ENCODE results near the gene IFT52.

- TF ChIP-seq EZH2 (IDR thresholded peaks at IDR 0.05; ENCODE audit: borderline replicate concordance) (no peak), CTCF (IDR thresholded peaks at IDR 0.05; ENCODE audit: poor library complexity) (no peak)
These were observed 15.0 kb downstream of the IFT52 start for GRCh38 chr20:43605715-43606114.

Measured in hepatocyte (in vitro differentiated cells).